Measurements from ENCODE around the gene SCAF8.

Gene SCAF8

DNA sequence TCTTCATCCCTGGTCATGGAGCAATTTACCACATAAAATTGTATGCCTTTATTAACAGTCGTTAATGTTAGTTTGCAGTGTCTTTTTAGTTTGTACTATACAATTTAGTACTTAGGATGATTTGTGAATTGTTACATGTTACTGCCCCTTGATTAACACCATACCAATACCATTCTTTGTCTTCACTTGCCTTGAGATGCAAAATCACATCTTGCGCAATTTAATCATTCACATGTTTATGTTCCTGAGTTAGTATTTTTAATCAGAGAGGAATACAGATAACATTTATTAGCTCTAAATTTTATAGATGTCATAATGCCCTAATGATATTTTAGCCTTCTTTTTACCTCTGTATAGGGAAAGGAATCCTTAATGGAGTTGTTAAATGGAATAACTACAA is 114.1 kb downstream of the SCAF8 start:
- no peak for DNase-seq

DNA sequence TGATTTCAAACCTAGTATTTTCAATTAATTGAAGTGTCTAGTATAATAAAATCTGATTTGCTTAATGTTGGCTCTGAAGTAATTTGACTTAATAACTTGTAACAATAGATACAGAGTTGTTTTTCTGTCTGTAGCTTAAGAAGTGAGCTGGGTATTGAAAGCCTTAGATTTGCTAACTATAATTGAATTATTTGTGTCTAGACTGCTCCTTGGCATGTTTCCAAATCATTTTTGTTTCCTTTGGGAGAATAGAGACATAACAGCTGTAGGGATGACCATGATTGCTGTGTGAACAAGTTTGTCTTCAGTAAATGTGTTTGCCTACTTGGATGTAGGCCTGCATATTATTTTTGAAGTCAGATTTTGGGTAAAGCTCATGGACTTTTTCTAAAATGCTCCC is 115.4 kb downstream of the SCAF8 start:
- no peak for DNase-seq

DNA sequence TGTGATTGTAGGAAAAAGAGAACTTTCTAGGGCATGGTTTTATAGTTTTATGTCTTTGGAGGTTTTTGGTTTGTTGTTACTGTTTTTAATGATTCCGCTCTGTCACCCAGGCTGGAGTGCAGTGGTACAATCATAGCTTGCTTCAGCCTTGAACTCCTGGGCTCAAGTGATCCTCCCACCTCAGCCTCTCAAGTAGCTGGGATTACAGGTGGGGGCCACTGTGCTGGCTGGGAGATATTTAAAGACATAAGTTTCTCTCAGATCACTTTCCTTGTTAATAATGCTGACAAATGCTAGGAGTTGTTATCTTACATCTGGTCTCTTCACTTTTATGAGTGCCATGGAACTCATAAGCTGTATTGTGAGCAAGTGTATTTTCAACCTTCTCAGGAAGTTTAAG is 116.3 kb downstream of the SCAF8 start:
- DNase-seq = no peak

DNA sequence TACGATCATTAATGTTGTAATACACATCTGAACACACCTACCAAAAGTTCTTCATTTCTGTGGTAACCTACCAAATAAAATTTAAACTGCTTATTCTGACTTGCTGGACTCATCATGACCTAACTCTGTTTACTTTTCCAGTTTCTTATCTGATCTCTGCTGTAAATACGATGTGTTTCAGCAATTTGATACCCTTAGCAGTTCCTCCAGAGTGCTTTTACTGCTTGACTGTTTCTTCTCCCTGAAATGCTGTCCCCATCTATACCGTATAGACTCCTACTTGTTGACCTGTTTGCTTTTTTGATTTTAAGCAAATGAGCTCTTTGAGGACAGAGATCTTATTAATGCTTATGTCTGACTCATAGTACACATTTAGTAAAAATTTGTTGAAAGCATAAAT is 119.5 kb downstream of the SCAF8 start:
- DNase-seq = no peak

DNA sequence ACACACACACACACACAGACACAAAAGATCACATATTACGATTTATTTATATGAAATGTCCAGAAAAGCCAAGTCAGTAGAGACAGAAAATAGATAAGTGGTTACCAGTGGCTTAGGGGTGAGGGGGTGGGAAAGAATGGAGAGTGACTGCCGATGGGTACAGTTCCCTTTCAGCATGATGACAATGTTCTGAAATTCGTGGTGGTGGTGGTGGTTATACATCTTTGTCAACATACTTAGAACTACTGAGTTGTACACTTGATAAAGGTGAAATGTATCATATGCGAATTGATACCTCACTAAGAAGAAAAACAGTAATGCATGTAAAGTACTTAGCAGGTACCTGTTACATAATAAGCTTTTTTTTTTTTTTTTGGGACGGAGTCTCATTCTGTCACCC is 124.3 kb downstream of the SCAF8 start:
- DNase-seq = no peak

DNA sequence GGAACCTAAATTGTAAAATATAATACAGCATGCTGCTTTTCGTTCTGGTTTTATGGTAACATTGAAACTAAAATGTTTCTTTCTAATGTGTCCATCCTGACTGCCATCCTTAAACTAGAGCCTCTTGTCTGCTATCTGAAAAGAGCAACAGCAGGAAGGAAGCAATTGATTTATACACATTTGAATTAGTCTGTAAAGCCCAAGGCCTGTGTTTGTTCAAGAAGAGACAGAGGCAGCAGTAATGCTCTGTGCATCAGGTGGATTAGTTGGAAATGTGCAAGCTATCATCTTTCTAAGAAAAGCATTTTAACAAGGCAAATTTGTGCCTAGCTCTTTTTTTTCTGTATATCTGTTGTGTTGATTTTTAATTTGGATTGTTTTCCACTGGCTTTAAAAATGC is 128.6 kb downstream of the SCAF8 start:
- no peak for DNase-seq

DNA sequence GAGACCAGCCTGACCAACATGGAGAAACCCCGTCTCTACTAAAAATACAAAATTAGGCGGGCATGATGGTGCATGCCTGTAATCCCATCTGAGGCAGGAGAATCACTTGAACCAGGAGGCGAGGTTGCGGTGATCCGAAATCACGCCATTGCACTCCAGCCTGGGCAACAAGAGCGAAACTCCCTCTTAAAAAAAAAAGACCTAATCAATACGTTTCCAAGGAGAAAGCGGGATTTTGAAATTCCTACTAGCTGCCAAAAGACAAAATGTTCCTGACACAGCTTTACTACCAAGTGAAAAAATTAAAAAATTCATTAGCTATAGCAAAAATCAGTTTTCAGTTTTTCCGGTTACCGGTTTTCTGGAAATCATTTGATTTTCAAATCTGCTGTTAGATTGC is 129.3 kb downstream of the SCAF8 start:
- no peak for DNase-seq

DNA sequence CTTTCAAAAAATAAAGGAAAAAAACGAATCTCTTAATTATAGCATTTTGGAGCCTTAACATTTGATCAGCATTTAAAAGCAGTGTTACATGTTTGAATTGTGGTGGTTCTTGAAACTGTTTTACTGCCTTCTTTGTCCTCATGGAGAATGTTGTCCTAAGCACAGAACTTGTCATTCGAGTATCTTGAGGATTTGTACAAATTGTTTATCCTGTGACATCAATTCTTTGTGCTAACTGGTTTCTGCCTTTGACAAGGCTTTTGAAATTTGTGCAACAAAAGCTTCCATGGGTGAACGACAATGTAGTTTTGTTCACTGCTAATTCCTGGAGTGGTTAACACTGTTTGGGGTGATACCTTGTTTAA is 130.8 kb downstream of the SCAF8 start:
- DNase-seq = no peak

DNA sequence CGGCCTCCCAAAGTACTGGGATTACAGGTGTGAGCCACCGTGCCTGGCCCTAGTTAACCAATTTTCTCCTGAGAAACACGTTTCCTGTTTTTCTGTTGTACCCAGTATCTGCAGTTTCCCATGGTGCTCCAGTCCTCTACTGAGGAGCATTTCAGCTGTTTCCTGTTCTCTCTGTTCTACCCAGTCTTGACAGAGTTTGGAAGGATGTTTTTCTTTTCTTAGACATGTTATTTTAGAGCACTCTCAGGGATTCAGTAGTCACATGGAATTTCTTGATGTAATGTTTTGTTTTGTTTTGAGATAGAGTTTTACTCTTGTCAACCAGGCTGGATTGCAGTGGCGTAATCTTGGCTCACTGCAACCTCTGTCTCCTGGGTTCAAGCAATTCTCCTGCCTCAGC is 132.1 kb downstream of the SCAF8 start:
- no peak for DNase-seq

DNA sequence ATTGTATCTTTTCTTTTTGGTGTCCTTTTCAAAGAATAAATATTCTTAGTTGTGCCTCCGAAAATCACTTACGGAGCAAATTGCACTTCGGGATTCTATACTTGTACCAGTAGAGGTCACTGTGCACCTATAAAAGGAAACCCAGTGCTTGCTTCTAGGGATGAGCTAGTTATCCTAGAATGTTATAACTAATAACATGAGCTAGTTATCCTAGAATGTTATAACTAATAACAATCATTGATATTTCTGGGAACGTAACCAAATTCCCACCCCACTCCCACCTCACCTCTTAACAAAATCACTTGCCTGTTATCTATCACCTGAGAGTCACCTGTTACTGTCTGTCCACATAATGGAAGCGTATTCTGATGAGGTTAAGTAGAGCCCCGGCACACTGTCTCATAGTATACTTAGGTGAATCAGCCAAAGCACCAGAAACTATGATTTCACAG is 135.0 kb downstream of the SCAF8 start:
- no peak for DNase-seq

DNA sequence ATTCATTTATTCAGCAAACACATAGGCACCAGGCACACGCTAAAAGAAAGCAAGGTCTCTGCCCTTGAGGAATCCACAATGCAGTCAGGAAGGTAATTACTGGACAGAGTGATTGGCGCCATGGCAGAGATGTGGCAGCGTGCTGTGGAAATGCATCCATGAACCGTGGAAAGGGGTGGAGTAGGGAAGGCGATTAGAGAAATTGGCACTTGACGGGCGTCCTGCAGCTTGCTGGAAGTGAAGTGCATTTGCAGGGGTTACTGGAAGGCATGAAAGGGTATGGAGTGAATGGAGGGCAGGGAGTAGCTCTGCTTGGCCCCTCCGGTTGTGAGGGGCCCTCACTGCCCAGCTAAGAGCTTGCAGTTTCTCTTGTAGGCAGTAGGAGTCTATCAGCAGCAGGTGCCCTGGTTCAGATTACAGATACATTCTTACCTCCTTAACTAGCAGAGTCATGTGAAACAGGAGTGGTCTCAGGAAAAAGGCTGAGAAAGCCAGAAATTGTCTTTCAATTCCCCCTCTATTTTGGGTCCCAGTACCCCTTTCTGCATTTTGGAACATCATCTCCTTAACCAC is 139.4 kb downstream of the SCAF8 start:
- no peak for DNase-seq

DNA sequence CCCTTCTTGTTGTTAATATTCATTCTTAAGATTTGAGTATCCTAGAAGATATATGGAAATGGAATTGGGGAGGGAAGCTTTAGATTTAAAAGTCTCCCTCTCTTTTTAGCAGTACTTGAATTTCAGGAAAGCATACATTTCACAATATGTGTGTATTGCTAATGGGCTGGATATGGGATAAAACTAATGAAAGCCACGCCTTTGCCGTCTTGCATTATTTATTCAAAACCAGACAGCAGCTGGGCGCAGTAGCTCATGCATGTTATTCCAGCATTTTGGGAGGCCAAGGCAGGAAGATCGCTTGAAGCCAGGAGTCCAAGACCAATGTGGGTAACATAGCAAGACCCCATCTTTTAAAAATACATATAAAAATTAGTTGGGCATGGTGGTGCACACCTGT is 140.3 kb downstream of the SCAF8 start:
- no peak for DNase-seq

DNA sequence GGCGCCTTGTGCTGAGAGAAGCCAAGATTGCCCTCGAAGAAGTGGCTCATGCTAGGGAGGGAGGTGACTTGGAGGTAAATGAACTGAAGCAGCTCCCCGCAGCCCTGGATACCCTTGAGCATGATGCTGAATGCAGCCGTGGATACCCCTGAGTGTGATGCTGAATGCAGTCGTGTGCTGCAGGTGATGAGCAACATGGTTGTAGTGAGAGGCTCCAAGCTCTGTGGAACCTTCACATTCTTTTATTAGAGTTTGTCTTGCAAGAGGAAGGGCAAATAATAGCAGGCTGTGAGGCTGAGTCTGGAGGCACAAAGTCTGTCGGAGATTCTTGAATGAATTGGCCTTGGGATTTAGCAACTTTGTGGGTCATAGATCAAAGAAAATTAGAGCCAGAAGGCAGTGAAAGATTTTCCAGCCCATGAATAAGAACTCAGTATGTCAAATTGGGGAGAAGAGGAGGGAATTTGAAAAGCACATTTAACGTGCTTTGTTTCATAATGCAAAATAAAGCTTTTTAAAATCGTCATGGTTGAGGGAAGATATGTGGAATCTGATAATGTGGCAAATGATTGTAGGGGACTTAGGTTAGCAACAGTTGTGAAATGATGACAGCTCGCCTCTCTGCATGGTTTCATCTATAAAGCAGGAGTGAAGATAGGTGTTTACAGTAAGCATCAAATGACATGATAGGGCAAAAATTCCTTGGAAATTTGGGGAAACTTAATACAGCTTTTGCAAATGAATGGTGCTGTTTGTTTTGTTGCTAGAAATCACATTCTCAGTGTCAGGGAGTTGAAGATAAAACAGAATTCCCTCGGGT is 141.8 kb downstream of the SCAF8 start:
- no peak for DNase-seq

DNA sequence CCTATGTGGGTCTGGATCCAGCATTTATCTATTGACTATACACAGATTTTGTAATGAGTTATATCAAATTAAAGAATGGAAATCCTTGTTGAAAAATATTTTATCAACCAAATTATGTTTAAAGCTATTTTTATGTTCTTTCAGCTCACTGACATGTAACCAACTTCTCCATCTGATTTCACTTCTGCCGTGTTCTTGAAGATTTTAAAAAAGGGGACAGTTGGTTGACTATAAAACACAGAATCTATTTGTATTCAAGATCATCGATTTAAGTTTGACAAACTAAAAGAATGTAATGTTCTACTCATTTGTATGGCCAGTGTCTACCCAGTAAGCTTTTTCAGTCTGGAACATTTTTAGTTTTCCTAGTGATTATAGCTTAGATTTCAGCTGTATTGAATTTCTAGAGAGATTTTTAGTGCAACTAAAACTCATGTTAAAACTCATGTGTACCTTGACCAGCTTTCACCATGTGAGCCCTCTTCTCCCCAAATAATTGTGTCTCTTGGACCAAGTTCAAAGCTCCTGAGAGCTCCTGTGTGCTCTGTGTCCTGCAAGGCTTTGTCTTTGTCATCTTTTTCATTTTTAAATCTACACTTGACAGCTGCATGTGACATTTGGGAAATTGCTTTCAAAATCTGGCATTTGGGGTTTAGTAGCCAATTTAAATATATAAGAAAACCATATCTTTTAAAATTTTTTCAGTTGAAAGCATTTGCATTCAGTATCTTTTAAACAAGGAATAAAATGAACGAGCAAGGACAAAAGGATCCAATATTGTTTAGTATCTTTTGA is 143.5 kb downstream of the SCAF8 start:
- no peak for DNase-seq

DNA sequence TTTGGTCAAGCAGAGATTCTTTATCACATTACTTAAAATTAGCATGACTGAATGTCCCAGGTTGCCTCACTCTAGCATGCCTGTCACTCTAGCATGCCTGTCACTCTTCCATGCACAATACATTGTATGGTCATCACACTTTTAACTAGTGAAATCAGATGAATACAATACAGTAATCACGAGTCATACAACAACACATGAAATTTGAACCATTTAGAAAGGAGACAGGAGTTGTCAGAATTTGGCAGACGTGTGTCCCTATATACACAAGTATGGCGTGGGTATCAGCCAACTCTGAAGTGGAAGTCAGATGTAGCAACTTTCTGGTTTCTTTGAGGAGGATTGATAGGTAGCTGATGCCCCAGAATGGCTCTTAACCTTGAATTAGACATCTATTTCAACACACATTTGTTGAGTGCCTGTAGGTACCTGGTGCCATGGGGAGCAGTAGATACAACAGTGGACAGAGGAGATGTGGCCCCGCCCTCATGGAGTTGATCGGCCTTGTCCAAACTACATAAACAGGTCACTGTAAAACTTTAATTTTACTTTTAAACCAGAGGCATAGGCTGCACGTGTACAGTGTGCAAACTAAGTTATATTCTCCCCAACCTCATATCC is 145.8 kb downstream of the SCAF8 start:
- DNase-seq = no peak

DNA sequence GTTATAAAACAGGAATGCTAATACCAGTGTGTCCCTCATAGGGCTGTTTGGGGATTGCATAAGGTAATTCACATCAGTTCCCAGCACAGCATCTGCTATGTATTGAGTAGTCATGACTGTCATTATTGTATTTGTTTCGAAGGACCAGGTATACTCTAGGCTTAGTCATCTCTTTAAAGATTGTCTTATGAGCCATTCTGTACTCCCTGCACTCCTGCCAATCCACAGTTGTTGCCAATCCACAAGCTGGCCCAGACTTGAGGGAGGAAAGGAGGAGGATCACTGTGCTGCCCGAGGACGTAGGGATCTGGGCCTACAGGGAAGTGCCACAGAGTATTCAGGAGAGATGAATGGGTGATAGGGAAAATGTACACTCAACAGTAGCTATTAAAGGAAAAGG is 148.9 kb downstream of the SCAF8 start:
- DNase-seq = no peak

Measured in effector CD4-positive, alpha-beta T cell (primary cell).